Neural crest cell (in vitro differentiated cells): ENCODE measurements around the gene ING5. TPM values are rescaled to one million over a fixed set of nuclear protein-coding genes. Genes with fewer than 3 reads are reported as not detected.

ENCODE experiments used
- DNase-seq: peaks from one replicate; pipeline ENCODE4 v3.0.0; 2021; ENCODE audit warnings: low read depth, mixed read lengths, low spot score
- H3K27ac Mint-ChIP-seq: one replicate; pipeline ENCODE4 v1.8.0; 2021; ENCODE audit warnings: mild to moderate bottlenecking, mixed read lengths; ENCODE audit not compliant: unreplicated experiment
- H3K27me3 Mint-ChIP-seq: 2 replicates; pipeline ENCODE4 v1.8.0; 2021; ENCODE audit warnings: low read depth, mild to moderate bottlenecking, mixed read lengths
- H3K36me3 Mint-ChIP-seq: 2 replicates; pipeline ENCODE4 v1.8.0; 2021; ENCODE audit warnings: low read depth, mild to moderate bottlenecking, mixed read lengths
- H3K4me1 Mint-ChIP-seq: 2 replicates; pipeline ENCODE4 v1.8.0; 2021; ENCODE audit warnings: mixed read lengths
- H3K4me3 Mint-ChIP-seq: one replicate; pipeline ENCODE4 v1.8.0; 2021; ENCODE audit warnings: mild to moderate bottlenecking, mixed read lengths
- H3K9me3 Mint-ChIP-seq: 2 replicates; pipeline ENCODE4 v1.8.0; 2021; ENCODE audit warnings: mixed read lengths
- total RNA-seq: library from RNA; stranded (reverse); gene quantifications from 2 replicates; pipeline ENCODE4 v1.2.1, GENCODE V29; 2021
- TF ChIP-seq, protein P1 (sequence below): fragments of 200-600 bp; sonication (generic); conservative IDR thresholded peaks from 2 replicates; pipeline ENCODE4 v1.5.0; 2021; ENCODE audit warnings: antibody characterized with exemption, mild to moderate bottlenecking

The ING5 gene
- total RNA-seq, 1 donor from 2014 or later: 61.9 TPM

DNA sequence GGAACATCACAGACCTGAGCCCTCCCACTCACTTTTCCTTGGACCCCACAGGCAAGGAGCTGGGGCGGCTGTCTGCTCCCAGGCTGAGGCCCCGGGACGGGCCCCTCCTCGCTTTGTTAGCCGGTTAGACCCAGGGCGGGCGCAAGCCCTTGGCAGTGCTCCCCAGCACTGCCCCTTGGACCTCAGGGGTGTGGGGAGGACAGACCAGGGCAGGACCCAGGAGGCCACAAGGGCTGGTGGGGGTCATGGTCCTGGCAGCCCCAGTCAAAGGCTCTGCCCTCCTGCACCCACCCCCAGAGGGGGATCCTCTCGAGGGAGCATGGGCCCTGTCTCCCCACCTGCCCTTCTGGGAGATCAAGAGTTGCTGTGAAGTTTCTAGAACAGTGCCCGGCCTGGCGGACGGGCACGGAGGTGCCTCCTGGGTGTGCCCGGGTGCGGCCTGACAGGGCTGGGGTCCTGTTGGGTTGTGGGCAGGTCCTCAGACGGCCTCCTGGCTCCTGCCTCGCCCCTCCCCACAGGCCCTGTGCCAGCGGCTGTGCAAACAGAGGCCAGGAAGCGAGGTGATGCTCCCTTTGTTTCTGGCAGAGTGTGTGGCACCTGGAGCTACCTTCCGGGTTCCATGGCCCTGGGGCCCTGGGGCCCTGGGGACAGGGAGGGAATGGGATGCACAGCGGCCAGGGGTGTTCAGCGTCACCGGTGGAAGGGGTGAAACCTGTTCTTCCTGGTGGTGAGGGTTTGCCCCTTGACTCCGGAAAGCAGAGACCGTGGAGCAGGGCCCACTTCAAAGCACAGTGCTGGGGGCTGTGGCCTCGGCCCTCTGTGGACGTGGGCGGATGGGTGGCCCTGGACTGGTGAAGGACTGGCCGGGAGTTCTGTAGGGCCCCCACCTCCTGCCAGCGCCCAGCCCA is 71.9 kb downstream of the ING5 start:
- Mint-ChIP-seq H3K9me3 (no peaks in the 10 kb centered on the region), H3K4me1 (peaks cover 11% of the 10 kb centered on the region), H3K4me3 (no peak overlapping the region), H3K36me3 (no peaks in the 10 kb centered on the region), H3K27me3 (no peaks in the 10 kb centered on the region), H3K27ac (no peak overlapping the region)
- DNase-seq: no peak
- TF ChIP-seq, protein P1, sequence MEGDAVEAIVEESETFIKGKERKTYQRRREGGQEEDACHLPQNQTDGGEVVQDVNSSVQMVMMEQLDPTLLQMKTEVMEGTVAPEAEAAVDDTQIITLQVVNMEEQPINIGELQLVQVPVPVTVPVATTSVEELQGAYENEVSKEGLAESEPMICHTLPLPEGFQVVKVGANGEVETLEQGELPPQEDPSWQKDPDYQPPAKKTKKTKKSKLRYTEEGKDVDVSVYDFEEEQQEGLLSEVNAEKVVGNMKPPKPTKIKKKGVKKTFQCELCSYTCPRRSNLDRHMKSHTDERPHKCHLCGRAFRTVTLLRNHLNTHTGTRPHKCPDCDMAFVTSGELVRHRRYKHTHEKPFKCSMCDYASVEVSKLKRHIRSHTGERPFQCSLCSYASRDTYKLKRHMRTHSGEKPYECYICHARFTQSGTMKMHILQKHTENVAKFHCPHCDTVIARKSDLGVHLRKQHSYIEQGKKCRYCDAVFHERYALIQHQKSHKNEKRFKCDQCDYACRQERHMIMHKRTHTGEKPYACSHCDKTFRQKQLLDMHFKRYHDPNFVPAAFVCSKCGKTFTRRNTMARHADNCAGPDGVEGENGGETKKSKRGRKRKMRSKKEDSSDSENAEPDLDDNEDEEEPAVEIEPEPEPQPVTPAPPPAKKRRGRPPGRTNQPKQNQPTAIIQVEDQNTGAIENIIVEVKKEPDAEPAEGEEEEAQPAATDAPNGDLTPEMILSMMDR: no peak

DNA sequence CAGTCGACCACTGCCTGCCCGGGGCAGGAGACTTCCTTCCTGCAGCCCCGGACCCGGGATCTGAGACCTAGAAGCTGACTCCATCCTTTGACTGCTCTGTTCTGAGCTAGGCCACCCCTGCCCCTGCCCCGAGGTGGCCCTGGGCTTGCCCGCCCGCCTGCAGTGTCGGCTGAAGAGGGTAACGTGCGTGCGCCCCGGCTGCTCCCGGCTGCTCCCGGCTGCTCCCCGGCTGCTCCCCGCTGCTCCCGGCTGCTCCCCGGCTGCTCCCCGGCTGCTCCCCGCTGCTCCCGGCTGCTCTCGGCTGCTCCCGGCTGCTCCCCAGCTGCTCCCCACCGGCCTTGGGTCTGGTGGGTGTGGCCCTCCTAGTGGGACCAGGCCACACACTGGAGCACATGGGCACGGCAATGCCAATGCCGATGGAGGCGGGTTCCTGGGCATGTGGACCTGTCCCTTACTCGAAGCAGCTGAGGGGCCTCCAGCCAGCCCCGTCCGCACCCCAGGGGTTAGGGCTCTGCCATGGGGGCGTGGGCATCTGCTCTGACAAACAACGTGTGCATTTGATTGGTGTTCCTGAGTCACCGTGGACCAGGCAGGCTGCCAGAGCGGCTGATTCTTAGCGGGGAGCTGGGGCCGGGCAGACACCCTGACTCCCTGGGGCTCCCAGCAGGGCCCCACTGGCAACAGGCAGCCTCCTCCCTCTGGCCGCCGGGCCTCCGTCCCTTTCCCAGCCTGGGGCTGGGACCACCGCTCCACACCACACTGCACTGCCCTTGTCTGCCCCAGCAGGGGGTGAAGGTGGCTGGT is 72.8 kb downstream of the ING5 start:
- no peak for DNase-seq
- Mint-ChIP-seq H3K27ac (no peak overlapping the region), H3K36me3 (no peaks in the 10 kb centered on the region), H3K4me3 (no peak overlapping the region), H3K27me3 (no peaks in the 10 kb centered on the region), H3K9me3 (no peaks in the 10 kb centered on the region), H3K4me1 (peaks cover 11% of the 10 kb centered on the region)
- TF ChIP-seq, protein P1: no peak

DNA sequence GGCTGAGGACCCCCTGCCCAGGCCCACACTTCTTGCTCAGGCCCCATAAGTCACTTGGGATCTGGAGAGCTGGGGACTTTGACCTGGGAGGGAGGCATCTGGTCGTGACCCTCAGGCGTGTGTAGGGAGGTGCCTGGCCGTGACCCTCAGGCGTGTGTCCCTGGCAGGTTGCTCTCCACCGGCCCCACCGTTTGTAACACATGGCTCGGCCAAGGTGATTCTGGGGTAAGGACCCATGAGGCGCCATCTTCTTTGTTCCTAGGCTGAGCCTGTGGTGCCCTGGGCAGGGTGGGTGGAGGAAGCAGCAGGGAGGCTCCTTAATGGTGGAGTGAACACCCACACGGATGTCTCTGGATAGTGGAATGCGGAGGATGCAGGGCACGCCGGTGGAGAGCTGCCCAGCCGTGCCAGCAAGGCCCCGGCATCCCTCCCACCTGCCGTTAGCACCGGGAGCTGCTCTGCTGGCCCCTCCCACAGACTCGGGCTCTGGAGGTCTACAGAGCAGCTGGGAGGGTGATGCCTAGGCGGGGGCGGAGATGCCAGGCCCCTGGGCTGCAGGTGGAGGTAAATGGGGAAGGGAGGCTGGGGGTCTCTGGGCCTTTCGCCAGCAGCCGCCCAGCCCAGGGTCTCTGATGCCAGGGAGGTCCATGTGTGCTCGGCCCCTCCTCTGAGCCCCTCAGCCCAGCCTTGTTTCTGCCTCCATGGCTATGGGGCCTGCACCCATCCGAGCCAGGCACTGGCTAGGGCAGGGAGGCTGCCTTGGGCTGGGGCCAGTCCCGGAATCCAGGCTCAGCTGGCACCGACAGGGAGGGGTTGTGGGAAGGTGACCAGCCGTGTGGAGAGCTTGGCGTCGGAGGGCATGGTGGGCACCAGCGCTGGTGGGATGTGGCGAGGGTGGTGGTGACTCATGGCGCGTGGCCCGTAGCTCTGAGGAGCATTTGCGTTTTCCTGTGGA is 73.7 kb downstream of the ING5 start:
- peaks cover 9% of the 10 kb centered on the region for H3K4me1 Mint-ChIP-seq
- no peak overlapping the region for H3K4me3 Mint-ChIP-seq
- H3K27me3 Mint-ChIP-seq: no peaks in the 10 kb centered on the region
- no peak for DNase-seq
- no peak overlapping the region for H3K27ac Mint-ChIP-seq
- TF ChIP-seq, protein P1: no peak
- H3K9me3 Mint-ChIP-seq: no peaks in the 10 kb centered on the region
- no peaks in the 10 kb centered on the region for H3K36me3 Mint-ChIP-seq

DNA sequence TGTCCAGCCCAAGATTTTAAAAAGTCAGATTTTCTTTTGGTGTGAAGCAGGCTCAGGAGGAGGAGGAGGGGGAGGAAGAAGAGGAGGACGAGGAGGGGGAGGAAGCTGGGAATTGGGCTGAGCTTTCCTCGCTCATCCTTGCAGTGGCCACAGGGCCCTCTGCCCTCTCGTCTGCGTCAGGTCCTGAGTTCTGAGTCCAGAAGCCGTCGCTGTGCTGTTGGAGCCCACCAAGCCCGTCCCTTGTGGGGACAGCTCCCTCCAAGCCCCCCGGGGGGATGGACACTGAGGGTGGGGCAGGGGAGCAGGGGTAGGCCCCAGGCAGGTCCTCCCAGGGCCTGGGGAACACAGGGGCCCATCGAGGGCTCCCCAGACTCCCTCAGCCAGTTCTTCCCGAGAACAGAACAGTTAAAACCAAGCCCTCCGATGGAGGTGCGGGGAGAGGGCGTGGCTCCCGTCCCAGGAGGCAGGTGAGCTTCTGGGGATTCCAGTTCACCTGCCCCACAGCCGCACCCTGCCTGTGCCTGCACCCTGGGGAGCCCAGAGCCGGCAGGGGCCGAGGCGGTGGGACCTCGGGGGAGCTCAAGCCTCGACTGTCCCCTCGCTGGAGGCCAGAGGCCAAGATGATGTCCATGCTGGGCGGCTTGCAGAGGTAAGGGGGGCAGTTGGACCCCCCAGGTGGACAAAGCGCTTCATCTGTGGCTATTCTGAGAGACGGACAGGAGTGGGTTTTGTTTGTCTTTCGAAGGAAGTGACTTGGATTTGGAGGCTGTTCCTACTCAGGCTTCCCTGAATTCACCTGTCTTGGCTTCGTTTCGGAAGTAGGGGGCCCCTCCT is 74.7 kb downstream of the ING5 start, which contains the start of gene GAL3ST2:
Gene GAL3ST2, plus strand, starts transcription at position 487 of the 834 bp plus-strand sequence. Its CDS starts 134 bp downstream, at position 621.
- no peak within 1 kb of the TSS for H3K27ac Mint-ChIP-seq

More for the DNA sequence above, 74.7 kb downstream of the ING5 start, which contains the start of gene GAL3ST2:
- Mint-ChIP-seq H3K4me1 (peaks cover 7% of the 10 kb centered on the region), H3K27me3 (no peaks in the 10 kb centered on the region), H3K4me3 (no peak within 1 kb of the TSS), H3K36me3 (peaks cover 3% of the 10 kb centered on the region), H3K9me3 (peaks cover 3% of the 10 kb centered on the region)
- TF ChIP-seq, protein P1: no peak
- DNase-seq: no peak
